Fibroblast of lung (primary cell): ENCODE results near the gene AIPL1. TPM values are rescaled to one million over a fixed set of nuclear protein-coding genes. Genes with fewer than 3 reads are reported as not detected.

ENCODE experiments used
- DNase-seq, 2 donors: peaks; one replicate each; pipeline versions ENCODE4 v3.0.0 to v3.0.0-alpha.2; 2010; ENCODE audit warnings: low read depth in 2 of 2
- H2AFZ ChIP-seq: 2 replicates; pipeline ENCODE4 v1.5.1; 2012; ENCODE audit warnings: low read length, control low read depth, inconsistent platforms
- H3K27ac ChIP-seq: 2 replicates; pipeline ENCODE4 v1.5.1; 2011; ENCODE audit warnings: low read length, control low read depth; ENCODE audit not compliant: insufficient read depth
- H3K27me3 ChIP-seq: 2 replicates; pipeline ENCODE4 v1.5.1; 2011; ENCODE audit warnings: mild to moderate bottlenecking, low read length; ENCODE audit not compliant: control insufficient read depth, insufficient read depth
- H3K36me3 ChIP-seq: 2 replicates; pipeline ENCODE4 v1.5.1; 2011; ENCODE audit warnings: low read length; ENCODE audit not compliant: control insufficient read depth, insufficient read depth
- H3K4me1 ChIP-seq: 2 replicates; pipeline ENCODE4 v1.5.1; 2011; ENCODE audit warnings: low read length; ENCODE audit not compliant: control insufficient read depth, insufficient read depth; ENCODE audit errors: extremely low read depth
- H3K4me2 ChIP-seq: 2 replicates; pipeline ENCODE4 v1.5.1; 2011; ENCODE audit warnings: low read length, control low read depth; ENCODE audit not compliant: insufficient read depth; ENCODE audit errors: extremely low read depth
- H3K4me3 ChIP-seq, 4 experiments: fragments of 200-600 bp in 1 of 4; sonication (generic) in 1 of 4; replicated peaks in 1 of 4; 2 replicates each; pipeline ENCODE4 v1.5.1; 2011 to 2016; ENCODE audit warnings: low read length in 4 of 4, low read depth in 3 of 4, mild to moderate bottlenecking in 3 of 4, control low read depth in 2 of 4, inconsistent platforms in 1 of 4, mixed read lengths in 1 of 4; ENCODE audit not compliant: insufficient read depth in 1 of 4; ENCODE audit errors: control extremely low read depth in 1 of 4
- H3K79me2 ChIP-seq: 2 replicates; pipeline ENCODE4 v1.5.1; 2012; ENCODE audit warnings: mild to moderate bottlenecking, low read length, inconsistent platforms; ENCODE audit not compliant: control insufficient read depth, insufficient read depth
- H3K9ac ChIP-seq: 2 replicates; pipeline ENCODE4 v1.5.1; 2011; ENCODE audit warnings: mild to moderate bottlenecking, low read length, control low read depth; ENCODE audit not compliant: insufficient read depth
- H3K9me3 ChIP-seq: 2 replicates; pipeline ENCODE4 v1.5.1; 2012; ENCODE audit warnings: low read depth, low read length; ENCODE audit not compliant: control insufficient read depth, insufficient read depth
- H4K20me1 ChIP-seq: 2 replicates; pipeline ENCODE4 v1.5.1; 2011; ENCODE audit warnings: low read length; ENCODE audit not compliant: control insufficient read depth, insufficient read depth; ENCODE audit errors: extremely low read depth
- EZH2 ChIP-seq: IDR thresholded peaks from 2 replicates; pipeline ENCODE4 v1.5.1; 2012; ENCODE audit warnings: low read length, control low read depth, mild to moderate bottlenecking; ENCODE audit errors: missing control alignments
- polyA plus RNA-seq, 2 donors: library from polyadenylated mRNA; depleted of rRNA in 1 of 2; stranded (reverse) in 1 of 2; unstranded in 1 of 2; fragments of >200 nt; gene quantifications; 2 replicates each; pipeline ENCODE4 v1.2.1, GENCODE V29; 2011 to 2012; ENCODE audit warnings: missing spikeins in 1 of 2
- total RNA-seq: library from RNA; depleted of rRNA; stranded (reverse); fragments of >200 nt; gene quantifications from 2 replicates; pipeline ENCODE4 v1.2.1, GENCODE V29; 2014
- TF ChIP-seq, protein P1 (sequence below), 2 donors: IDR thresholded peaks in 1 of 2; conservative IDR thresholded peaks in 1 of 2; 1 replicate in 1 of 2; 2 replicates in 1 of 2; pipeline ENCODE4 v1.5.1; 2011 to 2012; ENCODE audit warnings: low read length in 2 of 2, control low read depth in 1 of 2, inconsistent platforms in 1 of 2, low read depth in 1 of 2, mild to moderate bottlenecking in 1 of 2

Gene AIPL1
- total and polyA plus RNA-seq, 2 donors (not counting 1 experiment from before 2014, with no cell fraction given): 0.05 TPM; not detected in 1

DNA sequence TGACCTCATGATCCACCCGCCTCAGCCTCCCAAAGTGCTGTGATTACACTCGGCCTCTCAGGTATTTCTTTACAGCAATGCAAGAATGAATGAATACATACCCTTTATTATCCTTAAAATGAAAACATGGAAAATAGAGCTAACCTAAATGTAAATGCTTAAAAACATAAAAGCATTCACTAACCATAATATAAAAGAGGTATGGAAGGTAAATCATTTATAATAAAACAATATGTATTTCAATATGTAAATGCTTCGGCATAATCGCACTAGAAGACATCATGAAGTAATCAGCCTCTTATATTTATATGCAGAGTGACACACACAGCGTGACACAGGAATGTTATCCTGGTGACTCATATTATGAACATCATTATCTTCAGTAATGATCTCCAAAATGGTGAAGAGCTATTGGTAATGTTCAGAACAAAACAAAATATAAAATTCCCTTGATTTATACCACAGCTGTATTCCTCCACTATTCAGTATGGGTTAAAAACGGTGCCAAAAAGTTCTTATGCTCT lies 53.9 kb downstream of the AIPL1 start:
- Histone ChIP-seq H3K4me2 (no peak overlapping the region), H3K27me3 (no peaks in the 10 kb centered on the region), H3K9ac (no peak overlapping the region), H3K36me3 (no peaks in the 10 kb centered on the region), H2AFZ (no peak overlapping the region), H3K4me3 (no peak overlapping the region), H3K9me3 (no peaks in the 10 kb centered on the region), H3K79me2 (no peaks in the 10 kb centered on the region), H4K20me1 (no peaks in the 10 kb centered on the region), H3K27ac (no peak overlapping the region), H3K4me1 (no peaks in the 10 kb centered on the region)
- no peak for TF ChIP-seq EZH2
- DNase-seq: peak in 1 of 2 donors; percentile 55

DNA sequence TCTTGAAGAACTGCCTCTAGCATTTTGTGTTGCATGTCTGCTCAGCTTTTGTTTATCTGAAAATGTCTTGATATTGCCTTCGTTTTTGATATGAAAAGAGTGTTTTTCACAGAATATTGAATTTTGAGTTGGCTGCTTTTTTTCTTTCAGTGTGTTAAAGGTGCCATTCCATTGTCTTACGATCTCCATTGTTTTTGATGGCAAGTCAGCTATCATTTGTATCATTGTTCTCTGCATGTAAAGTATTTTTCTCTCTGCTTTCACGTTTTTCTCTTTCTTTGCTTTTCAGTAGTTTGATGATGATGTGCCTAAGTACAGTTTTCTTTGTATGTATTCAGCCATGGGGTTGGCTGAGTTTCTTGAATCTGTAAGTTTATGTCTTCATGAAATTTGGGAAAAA lies 57.0 kb downstream of the AIPL1 start:
- Histone ChIP-seq H2AFZ (no peak overlapping the region), H3K79me2 (no peaks in the 10 kb centered on the region), H4K20me1 (no peaks in the 10 kb centered on the region), H3K27me3 (no peaks in the 10 kb centered on the region), H3K36me3 (no peaks in the 10 kb centered on the region), H3K9ac (no peak overlapping the region), H3K27ac (no peak overlapping the region), H3K4me1 (peaks cover 2% of the 10 kb centered on the region), H3K4me2 (no peak overlapping the region), H3K4me3 (no peak overlapping the region), H3K9me3 (no peaks in the 10 kb centered on the region)
- DNase-seq: no peak
- TF ChIP-seq, protein P1, sequence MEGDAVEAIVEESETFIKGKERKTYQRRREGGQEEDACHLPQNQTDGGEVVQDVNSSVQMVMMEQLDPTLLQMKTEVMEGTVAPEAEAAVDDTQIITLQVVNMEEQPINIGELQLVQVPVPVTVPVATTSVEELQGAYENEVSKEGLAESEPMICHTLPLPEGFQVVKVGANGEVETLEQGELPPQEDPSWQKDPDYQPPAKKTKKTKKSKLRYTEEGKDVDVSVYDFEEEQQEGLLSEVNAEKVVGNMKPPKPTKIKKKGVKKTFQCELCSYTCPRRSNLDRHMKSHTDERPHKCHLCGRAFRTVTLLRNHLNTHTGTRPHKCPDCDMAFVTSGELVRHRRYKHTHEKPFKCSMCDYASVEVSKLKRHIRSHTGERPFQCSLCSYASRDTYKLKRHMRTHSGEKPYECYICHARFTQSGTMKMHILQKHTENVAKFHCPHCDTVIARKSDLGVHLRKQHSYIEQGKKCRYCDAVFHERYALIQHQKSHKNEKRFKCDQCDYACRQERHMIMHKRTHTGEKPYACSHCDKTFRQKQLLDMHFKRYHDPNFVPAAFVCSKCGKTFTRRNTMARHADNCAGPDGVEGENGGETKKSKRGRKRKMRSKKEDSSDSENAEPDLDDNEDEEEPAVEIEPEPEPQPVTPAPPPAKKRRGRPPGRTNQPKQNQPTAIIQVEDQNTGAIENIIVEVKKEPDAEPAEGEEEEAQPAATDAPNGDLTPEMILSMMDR (conservative IDR thresholded peaks at IDR 0.05 in 1 of 2, IDR thresholded peaks at IDR 0.05 in 1 of 2; ENCODE audit: low read depth in 1 of 2, low read length in 2 of 2): no peak
- TF ChIP-seq EZH2: no peak

DNA sequence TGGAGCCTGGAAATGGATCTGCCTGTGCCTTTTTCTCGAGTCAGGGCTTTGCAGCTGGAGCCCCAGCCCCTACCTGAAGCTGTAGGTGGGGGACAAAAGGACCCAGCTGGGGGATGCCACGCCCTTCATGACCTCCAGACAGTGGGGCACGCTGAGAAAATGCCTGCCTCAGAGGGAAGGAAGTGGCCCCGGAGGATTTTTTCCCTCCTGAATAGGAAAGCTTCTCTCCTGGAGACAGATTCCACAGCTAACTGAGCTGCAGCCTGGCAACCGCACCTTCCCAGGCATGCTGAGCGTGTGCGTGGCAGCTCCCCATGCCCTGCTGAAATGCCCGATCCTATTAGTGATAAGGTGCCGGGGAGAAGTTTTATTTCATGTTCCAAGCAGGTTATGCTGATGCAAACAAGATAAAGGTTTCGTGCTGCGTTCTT lies 58.0 kb downstream of the AIPL1 start:
- H2AFZ ChIP-seq: no peak overlapping the region
- no peak for TF ChIP-seq EZH2
- H3K4me3 ChIP-seq: no peak overlapping the region
- H3K9me3 ChIP-seq: no peaks in the 10 kb centered on the region
- H3K4me1 ChIP-seq: peaks cover 2% of the 10 kb centered on the region
- no peaks in the 10 kb centered on the region for H3K36me3 ChIP-seq
- H3K27ac ChIP-seq: no peak overlapping the region
- no peaks in the 10 kb centered on the region for H3K79me2 ChIP-seq
- H3K9ac ChIP-seq: no peak overlapping the region
- no peak overlapping the region for H3K4me2 ChIP-seq
- no peaks in the 10 kb centered on the region for H4K20me1 ChIP-seq
- DNase-seq: no peak
- no peaks in the 10 kb centered on the region for H3K27me3 ChIP-seq

DNA sequence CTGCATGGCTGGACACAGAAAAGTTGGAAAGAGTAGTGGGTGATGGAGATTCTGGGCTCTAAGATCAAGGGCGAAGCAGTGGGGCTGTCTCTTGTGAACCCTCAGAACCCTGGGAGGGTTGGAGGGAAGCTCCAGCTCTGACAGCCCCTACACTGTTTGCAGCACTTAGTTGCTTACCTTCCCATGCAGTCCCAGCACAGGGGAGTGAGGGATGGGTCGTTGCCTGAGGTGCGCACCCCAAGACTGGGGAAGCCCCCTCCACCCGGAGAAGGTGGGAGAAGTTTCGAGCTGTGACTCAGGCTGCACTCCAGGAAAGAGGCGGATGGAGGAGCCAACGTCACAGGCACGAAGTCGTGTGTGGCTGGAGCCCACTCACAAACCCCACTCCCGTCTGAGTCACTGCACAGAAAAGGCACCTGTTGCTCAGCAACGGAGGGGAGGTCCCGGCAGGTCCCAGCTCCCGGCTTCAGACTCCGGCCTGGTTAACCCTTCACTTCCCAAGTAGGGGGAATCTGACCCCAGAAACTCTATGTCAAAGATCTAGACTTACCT lies 60.1 kb downstream of the AIPL1 start:
- H3K27me3 ChIP-seq: no peaks in the 10 kb centered on the region
- H3K79me2 ChIP-seq: no peaks in the 10 kb centered on the region
- H3K27ac ChIP-seq: no peak overlapping the region
- DNase-seq: peak in 1 of 2 donors; percentile 90
- no peak overlapping the region for H3K9ac ChIP-seq
- no peak overlapping the region for H3K4me2 ChIP-seq
- H4K20me1 ChIP-seq: no peaks in the 10 kb centered on the region
- peaks cover 2% of the 10 kb centered on the region for H3K4me1 ChIP-seq
- H2AFZ ChIP-seq: no peak overlapping the region
- no peak overlapping the region for H3K4me3 ChIP-seq
- no peaks in the 10 kb centered on the region for H3K36me3 ChIP-seq
- TF ChIP-seq, protein P1 (conservative IDR thresholded peaks at IDR 0.05 in 1 of 2, IDR thresholded peaks at IDR 0.05 in 1 of 2; ENCODE audit: low read depth in 1 of 2, low read length in 2 of 2): no peak
- no peak for TF ChIP-seq EZH2
- H3K9me3 ChIP-seq: no peaks in the 10 kb centered on the region
